MM.1S (cell line): ENCODE measurements around the gene SPEF2.
A peak's percentile ranks its signal among the peaks of the same experiment; 100 is the strongest.

Experiments
- DNase-seq: peaks from one replicate; pipeline ENCODE4 v3.0.0-alpha.2; 2015
- H2AFZ ChIP-seq: fragments of 300-600 bp; sonication (generic); 2 replicates; pipeline ENCODE4 v1.6.0; 2016; ENCODE audit warnings: antibody characterized with exemption, low read length
- H3F3A ChIP-seq: fragments of 300-600 bp; sonication (generic); 2 replicates; pipeline ENCODE4 v1.6.1; 2016; ENCODE audit warnings: mild to moderate bottlenecking, antibody characterized with exemption, low read length, moderate library complexity, mixed read lengths; ENCODE audit not compliant: insufficient read depth
- H3K27ac ChIP-seq: fragments of 300-600 bp; sonication (generic); 2 replicates; pipeline ENCODE4 v1.5.1; 2016; ENCODE audit warnings: mild to moderate bottlenecking, low read length
- H3K27me3 ChIP-seq: fragments of 300-600 bp; sonication (generic); replicated peaks from 2 replicates; pipeline ENCODE4 v1.6.0; 2016; ENCODE audit warnings: low read length; ENCODE audit not compliant: insufficient read depth
- H3K36me3 ChIP-seq: fragments of 300-600 bp; sonication (generic); replicated peaks from 2 replicates; pipeline ENCODE4 v1.6.1; 2016; ENCODE audit warnings: mild to moderate bottlenecking, low read length, mixed read lengths; ENCODE audit not compliant: insufficient read depth
- H3K4me1 ChIP-seq: fragments of 300-600 bp; sonication (generic); 2 replicates; pipeline ENCODE4 v1.6.1; 2016; ENCODE audit warnings: low read length, mixed read lengths
- H3K4me2 ChIP-seq: fragments of 300-600 bp; sonication (generic); 2 replicates; pipeline ENCODE4 v1.6.0; 2016; ENCODE audit warnings: low read depth, low read length
- H3K4me3 ChIP-seq: fragments of 300-600 bp; sonication (generic); 2 replicates; pipeline ENCODE4 v1.5.1; 2016; ENCODE audit warnings: low read length, mixed read lengths
- H3K79me2 ChIP-seq: fragments of 300-600 bp; sonication (generic); 2 replicates; pipeline ENCODE4 v1.6.1; 2016; ENCODE audit warnings: mixed run types, low read length, mixed read lengths
- H3K9ac ChIP-seq: fragments of 300-600 bp; sonication (generic); 2 replicates; pipeline ENCODE4 v1.6.1; 2016; ENCODE audit warnings: low read length, mixed read lengths
- H3K9me2 ChIP-seq: fragments of 300-600 bp; sonication (generic); replicated peaks from 2 replicates; pipeline ENCODE4 v1.6.1; 2016; ENCODE audit warnings: mild to moderate bottlenecking, low read length, mixed read lengths; ENCODE audit not compliant: insufficient read depth
- H3K9me3 ChIP-seq: fragments of 300-600 bp; sonication (generic); replicated peaks from 2 replicates; pipeline ENCODE4 v1.6.1; 2016; ENCODE audit warnings: mild to moderate bottlenecking, low read length, mixed read lengths; ENCODE audit not compliant: insufficient read depth
- H4K20me1 ChIP-seq: fragments of 300-600 bp; sonication (generic); 2 replicates; pipeline ENCODE4 v1.6.1; 2016; ENCODE audit warnings: mild to moderate bottlenecking, low read length, moderate library complexity, mixed read lengths; ENCODE audit not compliant: insufficient read depth
- EZH2 ChIP-seq: fragments of 300-600 bp; sonication (generic); optimal IDR thresholded peaks from 2 replicates; pipeline ENCODE3; 2017; ENCODE audit warnings: low read depth, mild to moderate bottlenecking, antibody characterized with exemption, low read length, mixed read lengths
- EZH2phosphoT487 ChIP-seq: fragments of 300-600 bp; sonication (generic); IDR thresholded peaks from 2 replicates; pipeline ENCODE4 v1.6.1; 2018; ENCODE audit warnings: antibody characterized with exemption, low read length
- TF ChIP-seq, protein P1 (sequence below): fragments of 300-600 bp; sonication (generic); IDR thresholded peaks from 2 replicates; pipeline ENCODE4 v1.5.1; 2016; ENCODE audit warnings: antibody characterized with exemption, low read length, mixed read lengths

The SPEF2 gene

DNA sequence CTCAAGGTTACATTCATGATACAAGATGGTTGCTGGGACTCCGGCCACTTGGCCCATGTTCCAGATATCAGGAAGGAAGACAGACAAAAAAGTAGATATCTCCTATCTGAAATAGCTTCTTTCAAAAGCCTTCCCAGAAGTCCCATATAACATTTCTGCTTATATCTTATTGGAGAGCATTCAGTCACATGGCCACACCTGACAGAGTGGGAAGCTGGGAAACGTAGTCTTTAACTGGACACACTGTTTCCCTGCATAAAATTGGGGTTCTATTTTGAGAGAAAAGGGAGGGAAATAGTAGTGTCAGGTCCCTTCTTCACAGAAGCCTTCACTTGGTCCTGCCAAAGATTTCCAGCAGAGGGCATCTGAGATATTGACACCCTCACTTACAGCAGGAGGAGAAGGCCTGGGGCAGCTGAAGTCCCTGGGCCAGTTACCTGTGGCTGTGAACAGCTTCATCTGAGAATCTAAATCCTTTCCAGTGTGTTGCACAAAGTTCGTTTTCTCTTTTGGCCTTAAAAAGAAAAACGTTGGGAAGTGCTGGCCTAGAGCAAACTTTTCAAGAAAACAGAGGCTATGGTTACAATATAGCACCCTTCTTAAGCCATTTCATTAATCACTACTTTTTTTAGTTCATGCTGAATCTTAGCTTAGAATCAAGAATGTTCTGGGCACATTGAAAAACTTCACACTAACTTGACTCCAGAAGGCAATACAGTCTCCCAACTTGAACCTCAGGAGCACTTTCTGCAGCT is 33.5 kb downstream of the SPEF2 start:
- Histone ChIP-seq H3K4me2 (no peak overlapping the region), H3K4me3 (no peak overlapping the region), H3K27ac (no peak overlapping the region), H3F3A (no peaks in the 10 kb centered on the region), H4K20me1 (no peaks in the 10 kb centered on the region), H3K9ac (no peak overlapping the region), H3K4me1 (no peaks in the 10 kb centered on the region), H3K36me3 (no peaks in the 10 kb centered on the region), H3K9me2 (no peaks in the 10 kb centered on the region), H3K9me3 (no peaks in the 10 kb centered on the region), H3K27me3 (no peaks in the 10 kb centered on the region), H3K79me2 (no peaks in the 10 kb centered on the region), H2AFZ (no peak overlapping the region)
- TF ChIP-seq, protein P1, sequence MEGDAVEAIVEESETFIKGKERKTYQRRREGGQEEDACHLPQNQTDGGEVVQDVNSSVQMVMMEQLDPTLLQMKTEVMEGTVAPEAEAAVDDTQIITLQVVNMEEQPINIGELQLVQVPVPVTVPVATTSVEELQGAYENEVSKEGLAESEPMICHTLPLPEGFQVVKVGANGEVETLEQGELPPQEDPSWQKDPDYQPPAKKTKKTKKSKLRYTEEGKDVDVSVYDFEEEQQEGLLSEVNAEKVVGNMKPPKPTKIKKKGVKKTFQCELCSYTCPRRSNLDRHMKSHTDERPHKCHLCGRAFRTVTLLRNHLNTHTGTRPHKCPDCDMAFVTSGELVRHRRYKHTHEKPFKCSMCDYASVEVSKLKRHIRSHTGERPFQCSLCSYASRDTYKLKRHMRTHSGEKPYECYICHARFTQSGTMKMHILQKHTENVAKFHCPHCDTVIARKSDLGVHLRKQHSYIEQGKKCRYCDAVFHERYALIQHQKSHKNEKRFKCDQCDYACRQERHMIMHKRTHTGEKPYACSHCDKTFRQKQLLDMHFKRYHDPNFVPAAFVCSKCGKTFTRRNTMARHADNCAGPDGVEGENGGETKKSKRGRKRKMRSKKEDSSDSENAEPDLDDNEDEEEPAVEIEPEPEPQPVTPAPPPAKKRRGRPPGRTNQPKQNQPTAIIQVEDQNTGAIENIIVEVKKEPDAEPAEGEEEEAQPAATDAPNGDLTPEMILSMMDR: peak; percentile 52
- no peak for TF ChIP-seq EZH2
- no peak for TF ChIP-seq EZH2phosphoT487
- peak; percentile 39 for DNase-seq

DNA sequence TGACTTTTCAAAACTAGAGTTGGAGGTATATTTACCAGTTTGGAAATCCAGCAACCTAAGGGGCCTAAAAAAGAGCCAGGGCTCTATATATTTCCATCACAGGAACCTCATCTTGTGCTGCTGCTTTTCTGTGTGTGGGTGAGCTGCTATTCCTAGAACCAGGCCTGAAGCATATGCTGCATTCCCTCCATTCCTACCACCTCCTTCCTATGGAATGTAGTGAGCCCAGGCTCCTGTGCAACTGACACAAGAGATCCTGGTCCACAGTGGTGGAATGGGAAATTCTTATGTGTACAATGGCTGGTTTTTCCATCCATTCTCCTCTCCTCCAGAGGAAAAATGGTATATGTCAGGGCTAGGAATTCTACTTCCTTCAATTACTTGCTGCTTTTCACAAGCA is 39.1 kb downstream of the SPEF2 start:
- no peaks in the 10 kb centered on the region for H3K27me3 ChIP-seq
- H4K20me1 ChIP-seq: no peaks in the 10 kb centered on the region
- no peaks in the 10 kb centered on the region for H3K36me3 ChIP-seq
- H3K4me2 ChIP-seq: no peak overlapping the region
- no peak overlapping the region for H3K9ac ChIP-seq
- no peak overlapping the region for H3K27ac ChIP-seq
- H3K79me2 ChIP-seq: no peaks in the 10 kb centered on the region
- DNase-seq: no peak
- TF ChIP-seq, protein P1: no peak
- no peak for TF ChIP-seq EZH2phosphoT487
- TF ChIP-seq EZH2: no peak
- H3K9me2 ChIP-seq: no peaks in the 10 kb centered on the region
- no peaks in the 10 kb centered on the region for H3F3A ChIP-seq
- no peak overlapping the region for H2AFZ ChIP-seq
- no peaks in the 10 kb centered on the region for H3K9me3 ChIP-seq
- no peaks in the 10 kb centered on the region for H3K4me1 ChIP-seq
- no peak overlapping the region for H3K4me3 ChIP-seq

DNA sequence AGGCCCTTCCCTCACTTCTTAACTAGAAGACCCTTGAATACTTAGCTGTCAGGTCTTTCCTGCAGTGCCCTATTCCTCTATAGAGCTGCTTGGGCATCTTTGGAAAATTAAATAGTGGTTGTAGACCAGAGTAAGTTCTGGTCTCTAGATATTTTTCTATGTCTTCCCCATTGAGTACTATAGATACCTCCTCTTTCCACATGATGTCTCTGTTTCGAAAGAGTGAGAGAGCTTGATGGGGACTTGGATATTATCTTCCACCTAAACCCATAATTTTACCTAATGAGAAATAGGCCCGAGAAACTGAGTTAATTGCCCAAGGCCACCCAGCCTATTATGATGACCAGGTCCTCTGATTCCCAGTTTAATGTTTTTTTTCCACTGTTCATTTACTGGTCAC is 40.2 kb downstream of the SPEF2 start:
- TF ChIP-seq, protein P1: no peak
- TF ChIP-seq EZH2 (no peak), EZH2phosphoT487 (no peak)
- Histone ChIP-seq H2AFZ (no peak overlapping the region), H3K9ac (no peak overlapping the region), H3K9me2 (no peaks in the 10 kb centered on the region), H4K20me1 (no peaks in the 10 kb centered on the region), H3K79me2 (no peaks in the 10 kb centered on the region), H3K9me3 (no peaks in the 10 kb centered on the region), H3K27ac (no peak overlapping the region), H3K27me3 (no peaks in the 10 kb centered on the region), H3K4me2 (no peak overlapping the region), H3K4me3 (no peak overlapping the region), H3K4me1 (no peaks in the 10 kb centered on the region), H3F3A (no peaks in the 10 kb centered on the region), H3K36me3 (no peaks in the 10 kb centered on the region)
- DNase-seq: no peak
